Pancreas (tissue), 10 donors: Measurements from ENCODE around the gene EXOC4. TPM values are rescaled to one million over a fixed set of nuclear protein-coding genes. Genes with fewer than 3 reads are reported as not detected.

Experiments used
- ATAC-seq, 4 donors: fragments of 200-7000 bp; cut with Tn5 transposase; one replicate each; pipeline versions ENCODE4 v1.8.0 to v1.9.1; 2020; ENCODE audit warnings: mild to moderate bottlenecking in 4 of 4, moderate library complexity in 4 of 4
- DNase-seq, 6 donors: peaks; one replicate each; pipeline ENCODE4 v3.0.0-alpha.2; 2020
- FAIRE-seq: peaks from 2 replicates; lab custom pipeline; 2012; peaks lifted over from hg19 to GRCh38; lab: Jason Lieb, UNC
- H3K27ac ChIP-seq, 4 donors: fragments of 200-600 bp; sonication (generic); 1 replicate in 3 of 4; 2 replicates in 1 of 4; pipeline versions ENCODE4 v1.5.0 to v1.8.0; 2020
- H3K27me3 ChIP-seq, 4 donors: fragments of 200-600 bp; one replicate each; pipeline ENCODE4 v1.8.0; 2021
- H3K36me3 ChIP-seq, 3 donors: fragments of 200-600 bp; sonication (generic) in 1 of 3; one replicate each; pipeline versions ENCODE4 v1.5.0 to v1.8.0; 2020 to 2021
- H3K4me1 ChIP-seq, 3 donors: fragments of 200-600 bp; one replicate each; pipeline ENCODE4 v1.8.0; 2021
- H3K4me3 ChIP-seq, 4 donors: fragments of 200-600 bp; sonication (generic) in 2 of 4; one replicate each; pipeline versions ENCODE4 v1.5.0 to v1.8.0; 2020 to 2021
- H3K9me3 ChIP-seq, 4 donors: fragments of 200-600 bp; one replicate each; pipeline ENCODE4 v1.8.0; 2021
- WGBS, 2 donors: extraction: QIAGEN DNeasy Blood & Tissue Kit; methylation state at CpG; one replicate each; pipeline ENCODE4 v1.1.7; 2013; 5-methylcytosine and 5-hydroxymethylcytosine counted together
- intact Hi-C, 3 donors: fragments of 100-400 bp; cut with DNase I; formaldehyde crosslinking; loops; one replicate each; pipeline versions ENCODE4 v1.11.1 to v1.14.2; 2022
- polyA plus RNA-seq, 2 donors: library from polyadenylated mRNA; stranded (reverse); fragments of 200-250 nt; gene quantifications; one replicate each; pipeline ENCODE4 v1.2.3, GENCODE V29; 2013
- total RNA-seq, 6 donors: library from RNA; stranded (reverse); fragmentation: NEBNext Ultra II Directional in 4 of 6; extraction: Animal tissue kit (Norgen Biotek cat#: 25700) in 4 of 6; gene quantifications; one replicate each; pipeline versions ENCODE4 v1.2.1 to v1.2.4, GENCODE V29; 2021 to 2023
- TF ChIP-seq, protein P1 (sequence below), 4 donors: fragments of 200-600 bp; sonication (generic) in 3 of 4; IDR thresholded peaks; one replicate each; pipeline versions ENCODE4 v1.5.0 to v1.8.0; 2021; ENCODE audit warnings: antibody characterized with exemption in 4 of 4
- donor health status: healthy with polysubstance abuse.
- donor health status: DM: no; HTN: no; CAD: no; lungs with moderate emphysema.
- donor health status: DM: no; HTN: no; CAD: no.
- donor health status: control.
- donor health status: control.
- donor health status: Bipolar disorder and iron deficiency.
- donor health status: DM: yes; HTN: yes; CAD: no.
- donor health status: DM: no; HTN: no; CAD: no.
- donor health status: DM: no; HTN: no; CAD: no.
- donor health status: DM: yes; HTN: yes; CAD: no.

EXOC4 gene
- total and polyA plus RNA-seq, 8 donors = 13.4 to 81.2 (median 53.8) TPM

DNA sequence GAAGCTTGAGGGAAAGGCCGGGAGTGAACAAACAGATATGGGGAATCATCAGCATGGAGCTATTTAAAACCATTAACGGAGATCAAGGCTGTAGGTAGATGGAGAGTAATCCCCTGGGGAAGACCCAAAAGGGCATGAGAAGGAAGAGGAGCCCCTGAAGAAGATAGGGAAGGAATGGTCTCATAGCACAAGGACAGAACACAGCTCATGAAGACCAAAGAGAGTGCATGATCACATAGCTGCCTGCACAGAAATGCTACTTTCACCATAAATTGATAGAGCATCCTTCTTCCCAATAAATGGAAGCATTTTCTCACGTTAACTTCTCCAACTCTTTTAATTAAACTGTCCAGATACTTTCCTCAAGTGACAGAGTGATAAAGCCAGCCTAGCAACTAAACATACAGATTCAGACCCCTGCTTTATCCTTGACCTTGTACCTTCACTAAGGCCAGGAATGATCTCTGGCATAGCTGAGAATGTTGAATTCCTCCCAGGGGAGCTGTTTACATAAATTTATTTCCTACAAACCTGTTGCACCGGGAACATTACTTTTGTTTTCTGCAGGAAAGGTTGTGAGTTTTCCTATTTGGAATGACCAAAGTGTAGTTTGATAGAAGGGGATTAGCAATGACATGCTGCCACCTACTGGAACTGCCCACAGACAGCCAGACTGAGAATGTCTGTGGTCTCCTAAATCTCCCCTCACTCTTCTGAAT lies 763.5 kb downstream of the EXOC4 start:
- ATAC-seq = peak; percentile 63 to 89 (median 86)
- Histone ChIP-seq H3K36me3 (no peaks in the 10 kb centered on the region), H3K4me3 (no peak overlapping the region), H3K27me3 (no peaks in the 10 kb centered on the region), H3K9me3 (no peaks in the 10 kb centered on the region), H3K4me1 (peaks cover 0 to 13% (median 2%) of the 10 kb centered on the region in 3 donors), H3K27ac (no peak overlapping the region)
- FAIRE-seq = no peak
- intact Hi-C loops = no loop called here
- peak in 2 of 6 donors; percentile 25 to 41 for DNase-seq
- TF ChIP-seq, protein P1, sequence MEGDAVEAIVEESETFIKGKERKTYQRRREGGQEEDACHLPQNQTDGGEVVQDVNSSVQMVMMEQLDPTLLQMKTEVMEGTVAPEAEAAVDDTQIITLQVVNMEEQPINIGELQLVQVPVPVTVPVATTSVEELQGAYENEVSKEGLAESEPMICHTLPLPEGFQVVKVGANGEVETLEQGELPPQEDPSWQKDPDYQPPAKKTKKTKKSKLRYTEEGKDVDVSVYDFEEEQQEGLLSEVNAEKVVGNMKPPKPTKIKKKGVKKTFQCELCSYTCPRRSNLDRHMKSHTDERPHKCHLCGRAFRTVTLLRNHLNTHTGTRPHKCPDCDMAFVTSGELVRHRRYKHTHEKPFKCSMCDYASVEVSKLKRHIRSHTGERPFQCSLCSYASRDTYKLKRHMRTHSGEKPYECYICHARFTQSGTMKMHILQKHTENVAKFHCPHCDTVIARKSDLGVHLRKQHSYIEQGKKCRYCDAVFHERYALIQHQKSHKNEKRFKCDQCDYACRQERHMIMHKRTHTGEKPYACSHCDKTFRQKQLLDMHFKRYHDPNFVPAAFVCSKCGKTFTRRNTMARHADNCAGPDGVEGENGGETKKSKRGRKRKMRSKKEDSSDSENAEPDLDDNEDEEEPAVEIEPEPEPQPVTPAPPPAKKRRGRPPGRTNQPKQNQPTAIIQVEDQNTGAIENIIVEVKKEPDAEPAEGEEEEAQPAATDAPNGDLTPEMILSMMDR (IDR thresholded peaks at IDR 0.05) = peak in 3 of 4 donors; percentile 50 to 57 (median 54)
- WGBS, 2 donors = 41 to 44% methylated on average over 4 of the region's 4 CpGs

DNA sequence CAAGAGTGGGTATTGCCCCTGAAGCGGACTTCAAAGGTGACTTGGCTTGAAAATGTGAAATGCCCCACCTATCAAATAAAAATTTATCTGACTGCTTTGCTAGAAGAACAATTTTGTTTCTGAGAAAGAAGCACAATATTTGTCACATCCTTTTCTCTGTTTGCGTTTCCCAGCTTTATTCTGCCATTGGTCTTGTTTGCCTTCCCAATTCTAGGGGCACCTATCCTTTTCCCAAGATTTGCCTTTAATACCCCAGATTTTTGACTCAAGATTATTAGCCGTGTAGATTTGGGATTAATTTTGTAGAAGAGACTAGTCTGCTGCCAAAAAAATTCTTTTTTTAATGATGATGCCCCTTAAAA lies 764.0 kb downstream of the EXOC4 start:
- TF ChIP-seq, protein P1 (IDR thresholded peaks at IDR 0.05) = no peak
- Histone ChIP-seq H3K36me3 (no peaks in the 10 kb centered on the region), H3K27me3 (no peaks in the 10 kb centered on the region), H3K9me3 (no peaks in the 10 kb centered on the region), H3K27ac (no peak overlapping the region), H3K4me1 (peaks cover 2 to 19% (median 6%) of the 10 kb centered on the region in 3 donors), H3K4me3 (no peak overlapping the region)
- no peak for ATAC-seq
- DNase-seq = no peak
- 65 to 66% methylated on average over 3 of the region's 3 CpGs for WGBS, 2 donors
- intact Hi-C loops = no loop called here
- no peak for FAIRE-seq

DNA sequence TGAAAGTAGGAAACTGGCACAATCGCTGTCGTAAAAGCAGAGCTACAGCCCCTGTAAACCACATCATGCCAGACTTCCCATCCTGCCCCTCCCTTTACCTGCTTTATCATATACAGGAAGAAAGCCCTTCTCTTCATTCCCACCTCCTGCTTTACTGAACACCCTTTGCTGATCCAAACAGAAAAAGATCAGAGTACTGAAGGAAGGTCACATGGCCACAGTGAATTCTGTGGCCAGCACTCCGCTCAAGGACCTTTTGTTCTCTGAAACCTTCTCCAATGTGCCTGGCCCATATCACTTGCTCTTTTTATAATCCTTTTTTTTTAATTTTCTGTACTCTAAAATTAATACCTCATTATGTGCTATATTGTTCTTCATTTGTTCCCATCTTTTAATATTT lies 765.4 kb downstream of the EXOC4 start:
- no peak for DNase-seq
- ATAC-seq = no peak
- intact Hi-C loops = no loop called here
- no peak overlapping the region for H3K4me3 ChIP-seq
- 93 to 94% methylated on average over 3 of the region's 3 CpGs for WGBS, 2 donors
- H3K27me3 ChIP-seq = no peaks in the 10 kb centered on the region
- H3K4me1 ChIP-seq = peaks cover 12 to 25% (median 17%) of the 10 kb centered on the region in 3 donors
- H3K36me3 ChIP-seq = no peaks in the 10 kb centered on the region
- no peak for FAIRE-seq
- no peak overlapping the region for H3K27ac ChIP-seq
- TF ChIP-seq, protein P1 (IDR thresholded peaks at IDR 0.05) = no peak
- no peaks in the 10 kb centered on the region for H3K9me3 ChIP-seq

DNA sequence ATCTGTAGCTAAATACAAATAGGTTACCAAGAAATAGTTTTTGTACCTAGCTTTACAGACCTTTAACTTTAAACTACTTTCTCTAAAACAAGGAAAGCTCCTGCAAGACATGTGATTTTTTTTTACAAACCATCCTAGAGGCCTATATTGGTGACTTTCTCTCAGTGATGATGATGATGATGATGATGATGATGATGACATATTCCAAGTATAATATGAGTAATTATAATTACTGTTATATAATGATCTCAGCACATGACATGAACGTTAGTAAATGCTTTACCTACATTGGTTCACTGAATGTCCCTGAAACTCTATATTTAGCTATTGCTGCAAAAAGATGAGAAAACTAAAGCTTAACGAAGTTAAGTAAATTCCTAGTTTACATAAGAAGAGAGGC lies 766.4 kb downstream of the EXOC4 start:
- DNase-seq = no peak
- 73 to 78% methylated on average over 2 of the region's 2 CpGs for WGBS, 2 donors
- Histone ChIP-seq H3K4me1 (peaks cover 12 to 25% (median 18%) of the 10 kb centered on the region in 3 donors), H3K36me3 (no peaks in the 10 kb centered on the region), H3K27me3 (no peaks in the 10 kb centered on the region), H3K9me3 (no peaks in the 10 kb centered on the region), H3K27ac (no peak overlapping the region), H3K4me3 (no peak overlapping the region)
- TF ChIP-seq, protein P1 (IDR thresholded peaks at IDR 0.05) = no peak
- no peak for ATAC-seq
- intact Hi-C loops = no loop called here
- FAIRE-seq = no peak

DNA sequence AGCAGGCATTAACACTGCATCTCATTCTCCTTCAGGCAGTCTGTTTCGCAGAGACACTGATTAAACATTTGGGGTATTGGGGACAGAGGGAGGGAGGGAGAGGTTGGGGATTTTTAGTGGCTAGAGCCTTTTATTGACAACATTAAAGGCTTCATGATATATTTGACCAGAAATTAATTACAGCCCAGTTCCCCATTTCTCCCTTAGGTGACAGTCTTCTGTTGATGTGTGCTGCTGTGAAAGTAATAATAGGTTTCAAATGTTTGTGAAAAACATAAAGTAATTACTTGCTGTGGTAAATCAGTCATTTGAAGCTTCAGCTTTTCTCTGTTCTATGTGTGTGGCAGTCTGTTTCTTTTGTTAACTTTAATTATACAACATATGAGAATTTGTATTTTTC lies 769.0 kb downstream of the EXOC4 start:
- Histone ChIP-seq H3K36me3 (no peaks in the 10 kb centered on the region), H3K27me3 (no peaks in the 10 kb centered on the region), H3K4me1 (peaks cover 12 to 23% (median 18%) of the 10 kb centered on the region in 3 donors), H3K4me3 (no peak overlapping the region), H3K27ac (peak overlapping the region in 2 of 4 donors; percentile 73 to 79), H3K9me3 (no peaks in the 10 kb centered on the region)
- ATAC-seq = peak in 2 of 4 donors; percentile 13
- intact Hi-C loops = no loop called here
- no peak for DNase-seq
- TF ChIP-seq, protein P1 (IDR thresholded peaks at IDR 0.05) = no peak
- FAIRE-seq = no peak
- 84 to 90% methylated on average over 1 of the region's 1 CpG for WGBS, 2 donors
